Measurements from ENCODE around the gene GRK1. TPM values are rescaled to one million over a fixed set of nuclear protein-coding genes. Genes with fewer than 3 reads are reported as not detected.

GRK1 gene
- total and polyA plus RNA-seq, 2 of the 4 experiments (the other 2 are of a cell fraction), result not detected

DNA sequence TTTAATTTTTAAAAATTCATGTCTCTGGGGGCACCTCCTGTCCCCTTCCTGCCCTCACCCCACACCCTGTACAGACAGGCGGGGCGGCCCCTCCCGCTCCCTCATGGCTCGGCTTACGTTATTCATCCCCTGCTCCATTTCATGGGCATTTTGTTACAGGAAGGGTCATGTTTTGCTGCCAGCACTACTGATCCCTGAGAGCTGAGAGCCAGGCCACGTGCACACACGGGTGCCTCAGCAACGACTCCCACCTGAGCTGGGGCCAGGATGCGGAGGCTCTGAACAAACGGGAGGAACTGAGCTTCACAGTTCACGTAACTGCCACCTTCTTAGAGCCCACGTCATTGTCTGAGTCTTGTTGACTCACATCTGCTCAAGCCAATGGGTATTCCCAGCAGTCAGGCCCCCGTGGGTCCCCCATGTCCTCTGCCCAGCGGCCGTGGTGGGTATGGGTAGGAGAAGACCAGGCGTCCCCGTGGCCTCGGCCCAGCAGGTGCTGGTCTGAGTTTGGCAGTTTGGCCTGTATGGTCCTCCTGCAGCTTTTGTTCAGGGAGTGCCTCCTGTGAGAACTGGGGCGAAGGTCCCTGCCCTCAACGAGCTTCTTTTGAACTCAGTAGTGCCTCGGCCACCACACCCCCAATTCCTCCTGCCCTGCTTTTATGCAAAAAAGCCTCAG is 75.6 kb downstream of the GRK1 start:
- Histone ChIP-seq H2BK120ac (ENCODE audit: low read depth, low read length) (no peak overlapping the region), H2AK5ac (ENCODE audit: low read depth, low read length) (no peak overlapping the region), H4K91ac (ENCODE audit: insufficient read depth, low read depth, low read length) (no peak overlapping the region), H2AFZ (replicated peaks; ENCODE audit: low read length, poor library complexity) (peak overlapping the region; percentile 36), H3K18ac (ENCODE audit: low read depth, low read length) (no peak overlapping the region), H3K27ac (ENCODE audit: insufficient read depth, low read length) (no peak overlapping the region), H3K14ac (replicated peaks; ENCODE audit: low read depth, low read length) (no peak overlapping the region), H3K4me2 (ENCODE audit: low read depth, low read length) (no peak overlapping the region), H3K27me3 (ENCODE audit: control insufficient read depth, insufficient read depth, low read length) (peaks cover 19% of the 10 kb centered on the region), H3K4ac (ENCODE audit: low read depth, low read length) (no peak overlapping the region), H2BK20ac (ENCODE audit: low read depth, low read length) (no peak overlapping the region), H2BK5ac (ENCODE audit: low read depth, low read length, poor library complexity, severe bottlenecking) (no peak overlapping the region), H4K5ac (ENCODE audit: low read depth, low read length) (no peak overlapping the region), H3K9ac (ENCODE audit: low read depth, low read length) (no peak overlapping the region), H2AK9ac (replicated peaks; ENCODE audit: low read depth, low read length, poor library complexity) (no peak overlapping the region), H3K56ac (ENCODE audit: extremely low read depth, insufficient read depth, low read length) (no peak overlapping the region), H3K4me3 (ENCODE audit: insufficient read depth, low read depth, low read length) (no peak overlapping the region), H2BK15ac (ENCODE audit: low read depth, low read length) (no peak overlapping the region), H4K8ac (ENCODE audit: low read depth in 2 of 2, low read length in 2 of 2) (no peak overlapping the region), H3K23ac (ENCODE audit: low read depth, low read length) (no peak overlapping the region), H3K79me1 (ENCODE audit: low read depth in 1 of 2, low read length in 2 of 2) (no peaks in the 10 kb centered on the region), H3K9me3 (ENCODE audit: control insufficient read depth, insufficient read depth, low read length) (no peaks in the 10 kb centered on the region), H3K4me1 (ENCODE audit: control insufficient read depth, insufficient read depth, low read length) (peaks cover 4% of the 10 kb centered on the region; the same call in 1 of the 2 replicates), H3K36me3 (ENCODE audit: control insufficient read depth, insufficient read depth, low read length) (no peaks in the 10 kb centered on the region), H3K9me1 (ENCODE audit: insufficient read depth, low read length) (no peaks in the 10 kb centered on the region), H4K20me1 (ENCODE audit: insufficient read depth, low read length) (no peaks in the 10 kb centered on the region)
- in situ Hi-C loops (cut with MboI; ENCODE audit: low sequenced_read_pairs), result no loop called here
- WGBS, 2 experiments (ENCODE audit: extremely low coverage in 2 of 2, insufficient read length in 1 of 2), result 56% methylated on average over 12 of the region's 21 CpGs; no CpG with 5 or more reads in 1 of the 2 experiments
- ChIA-PET POLR2A (ENCODE audit: unreplicated experiment) (no interaction called here), CTCF (no interaction called here)
- no peak for DNase-seq
- no TSS peak for BruUV-seq (replicated peaks)
- intact Hi-C loops (cut with micrococcal nuclease), result no loop called here
- ATAC-seq (ENCODE audit: low read depth), result no peak
- TF ChIP-seq SMC3 (IDR thresholded peaks at IDR 0.05; ENCODE audit: low read depth, low read length), result no peak
- no peak for TF ChIP-seq RCOR1 (IDR thresholded peaks at IDR 0.05; ENCODE audit: insufficient replicate concordance, low read length)
- TF ChIP-seq RFX5 (IDR thresholded peaks at IDR 0.05; ENCODE audit: low read depth, low read length), result no peak
- TF ChIP-seq CHD1 (IDR thresholded peaks at IDR 0.05; ENCODE audit: low read depth, low read length), result no peak
- no peak for TF ChIP-seq FOS (IDR thresholded peaks at IDR 0.05; ENCODE audit: low read depth, low read length)
- TF ChIP-seq, protein P1, sequence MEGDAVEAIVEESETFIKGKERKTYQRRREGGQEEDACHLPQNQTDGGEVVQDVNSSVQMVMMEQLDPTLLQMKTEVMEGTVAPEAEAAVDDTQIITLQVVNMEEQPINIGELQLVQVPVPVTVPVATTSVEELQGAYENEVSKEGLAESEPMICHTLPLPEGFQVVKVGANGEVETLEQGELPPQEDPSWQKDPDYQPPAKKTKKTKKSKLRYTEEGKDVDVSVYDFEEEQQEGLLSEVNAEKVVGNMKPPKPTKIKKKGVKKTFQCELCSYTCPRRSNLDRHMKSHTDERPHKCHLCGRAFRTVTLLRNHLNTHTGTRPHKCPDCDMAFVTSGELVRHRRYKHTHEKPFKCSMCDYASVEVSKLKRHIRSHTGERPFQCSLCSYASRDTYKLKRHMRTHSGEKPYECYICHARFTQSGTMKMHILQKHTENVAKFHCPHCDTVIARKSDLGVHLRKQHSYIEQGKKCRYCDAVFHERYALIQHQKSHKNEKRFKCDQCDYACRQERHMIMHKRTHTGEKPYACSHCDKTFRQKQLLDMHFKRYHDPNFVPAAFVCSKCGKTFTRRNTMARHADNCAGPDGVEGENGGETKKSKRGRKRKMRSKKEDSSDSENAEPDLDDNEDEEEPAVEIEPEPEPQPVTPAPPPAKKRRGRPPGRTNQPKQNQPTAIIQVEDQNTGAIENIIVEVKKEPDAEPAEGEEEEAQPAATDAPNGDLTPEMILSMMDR (conservative IDR thresholded peaks at IDR 0.05; ENCODE audit: low read depth, low read length), result no peak
- no peak for TF ChIP-seq BHLHE40 (IDR thresholded peaks at IDR 0.05; ENCODE audit: low read depth, low read length)
- no peak for TF ChIP-seq MXI1 (IDR thresholded peaks at IDR 0.05; ENCODE audit: borderline replicate concordance, low read depth, low read length)
- TF ChIP-seq RAD21 (IDR thresholded peaks at IDR 0.05; ENCODE audit: low read length), result no peak
- TF ChIP-seq MAFK (IDR thresholded peaks at IDR 0.05; ENCODE audit: low read depth, low read length), result no peak
- no peak for TF ChIP-seq USF2 (IDR thresholded peaks at IDR 0.05; ENCODE audit: low read depth, low read length)
- TF ChIP-seq POLR2A (IDR thresholded peaks at IDR 0.05; ENCODE audit: low read depth, low read length), result no peak
- TF ChIP-seq MAZ (IDR thresholded peaks at IDR 0.05; ENCODE audit: borderline replicate concordance, low read depth, low read length), result no peak
- no peak for TF ChIP-seq CEBPB (IDR thresholded peaks at IDR 0.05; ENCODE audit: low read depth, low read length)
- no peak for TF ChIP-seq NFE2L2 (IDR thresholded peaks at IDR 0.05; ENCODE audit: low read depth, low read length)
- no peak for TF ChIP-seq ELK1 (IDR thresholded peaks at IDR 0.05; ENCODE audit: borderline replicate concordance, low read depth, low read length)
- dilution Hi-C loops (cut with HindIII; ENCODE audit: low sequenced_read_pairs, unreplicated experiment), result no loop called here

Data from IMR-90 (cell line).